Measurements from ENCODE around the gene NEDD9. TPM values are rescaled to one million over a fixed set of nuclear protein-coding genes. Genes with fewer than 3 reads are reported as not detected.

The NEDD9 gene
- total and polyA plus RNA-seq, 2 of the 13 experiments (the other 11 are each of a cell fraction or from before 2014, with no cell fraction given), result 27.1 to 389 TPM

DNA sequence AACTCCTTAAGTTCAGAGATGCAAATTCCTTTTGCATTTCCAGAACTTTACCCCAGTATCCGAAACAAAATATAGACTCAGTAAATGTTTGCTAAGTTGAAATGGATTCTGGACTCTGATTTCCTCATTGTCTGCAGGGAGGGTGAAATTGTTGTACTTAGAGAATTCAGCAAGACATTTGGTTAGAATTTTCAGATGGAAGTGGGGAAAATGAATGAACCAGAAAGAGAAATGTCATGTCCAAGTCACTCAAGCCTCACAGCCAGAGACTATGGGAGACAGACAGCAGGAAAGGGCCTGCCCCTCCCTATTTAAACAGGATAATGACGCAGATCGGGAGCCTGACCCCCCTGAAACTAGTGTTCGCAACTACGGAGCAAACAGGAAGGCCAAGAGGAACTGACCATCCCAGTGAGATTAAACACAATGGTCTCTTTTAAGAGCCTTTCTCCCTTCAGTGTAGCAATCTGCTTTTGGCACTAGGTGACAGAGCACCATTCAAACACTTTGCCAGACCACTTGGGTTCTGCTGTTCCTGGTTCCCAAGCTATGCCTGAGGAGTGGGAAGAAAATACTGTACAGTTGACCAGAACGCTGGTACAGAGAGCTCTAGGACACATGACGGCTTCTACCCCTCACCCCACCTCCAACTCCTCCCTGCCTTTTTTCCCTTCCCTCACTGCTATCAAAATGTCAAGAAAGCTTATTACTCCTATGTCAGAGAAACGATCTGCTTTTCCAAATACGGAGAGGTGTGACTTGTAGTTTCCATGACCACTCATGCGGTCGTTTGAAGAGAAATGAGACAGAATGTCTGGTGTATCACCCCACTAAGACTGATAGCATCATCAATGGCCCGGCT is 13.7 kb downstream of the NEDD9 start (continued):
- TF ChIP-seq CEBPZ (IDR thresholded peaks at IDR 0.05; ENCODE audit: low read length) (no peak), HNRNPK (IDR thresholded peaks at IDR 0.05; ENCODE audit: low read depth, low read length, poor library complexity, severe bottlenecking) (no peak), AKAP8 (CRISPR knock-in tag; IDR thresholded peaks at IDR 0.05) (0 out of 2 replicates have a peak, but pooled peaks have one; percentile 38), RAD51 (IDR thresholded peaks at IDR 0.05; ENCODE audit: borderline replicate concordance) (no peak), MED1 (CRISPR knock-in tag; IDR thresholded peaks at IDR 0.05) (peak; percentile 96), HBP1 (CRISPR knock-in tag; IDR thresholded peaks at IDR 0.05; ENCODE audit: low read depth) (no peak), PHF20 (CRISPR knock-in tag; IDR thresholded peaks at IDR 0.05) (no peak), FOXP1 (IDR thresholded peaks at IDR 0.05) (no peak), FOXP1 (CRISPR knock-in tag; IDR thresholded peaks at IDR 0.05) (peak; percentile 73; the same call in 1 of the 2 replicates), HNF1A (IDR thresholded peaks at IDR 0.05; ENCODE audit: low read depth) (peak; percentile 73; the same call in 1 of the 2 replicates), HNF1A (CRISPR knock-in tag; IDR thresholded peaks at IDR 0.05; ENCODE audit: borderline replicate concordance) (peak; percentile 87), DDIT3 (CRISPR knock-in tag; IDR thresholded peaks at IDR 0.05) (no peak), BHLHE40 (IDR thresholded peaks at IDR 0.05; ENCODE audit: low read length) (peak; percentile 29; the same call in 1 of the 2 replicates), ONECUT2 (CRISPR knock-in tag; IDR thresholded peaks at IDR 0.05) (0 out of 2 replicates have a peak, but pooled peaks have one; percentile 19), HNRNPUL1 (IDR thresholded peaks at IDR 0.05; ENCODE audit: low read depth, low read length) (no peak), ZNF83 (CRISPR knock-in tag; IDR thresholded peaks at IDR 0.05; ENCODE audit: borderline replicate concordance) (no peak), ZNF615 (CRISPR knock-in tag; IDR thresholded peaks at IDR 0.05; ENCODE audit: borderline replicate concordance) (no peak), ZNF639 (CRISPR knock-in tag; conservative IDR thresholded peaks at IDR 0.05) (no peak), PHF21A (CRISPR knock-in tag; IDR thresholded peaks at IDR 0.05) (peak; percentile 84)

All from HepG2 (cell line).